GM21360 (cell line): ENCODE measurements around the gene SYT8.

Experiments used
- ATAC-seq: cut with Tn5 transposase; IDR thresholded peaks from one replicate; pipeline ENCODE4 v1.9.1; 2021; ENCODE audit warnings: mild to moderate bottlenecking, moderate library complexity; ENCODE audit not compliant: unreplicated experiment

The SYT8 gene

GRCh38 chr11:1844221-1845094 is 9.7 kb downstream of the SYT8 start:
- no peak for ATAC-seq

GRCh38 chr11:1845095-1845429 is 10.3 kb downstream of the SYT8 start:
- ATAC-seq, result no peak

- ATAC-seq, result no peak
Measured at GRCh38 chr11:1845561-1846452, 11.0 kb downstream of the SYT8 start.

- ATAC-seq, result no peak
Measured at GRCh38 chr11:1846453-1846932, 11.7 kb downstream of the SYT8 start.

- no peak for ATAC-seq
Measured at GRCh38 chr11:1847006-1847735, 12.4 kb downstream of the SYT8 start.

GRCh38 chr11:1847926-1848639 is 13.3 kb downstream of the SYT8 start:
- no peak for ATAC-seq

GRCh38 chr11:1848640-1849430 is 14.0 kb downstream of the SYT8 start:
- ATAC-seq, result no peak

- no peak for ATAC-seq
Measured at GRCh38 chr11:1851468-1852180, 16.8 kb downstream of the SYT8 start.

- no peak for ATAC-seq
Measured at GRCh38 chr11:1852271-1852876, 17.6 kb downstream of the SYT8 start.

GRCh38 chr11:1852877-1853276 is 18.1 kb downstream of the SYT8 start, which contains the start of gene LSP1:
LSP1 (plus strand) TSS chr11:1853084; CDS start chr11:1853145, 61 bp downstream.
- ATAC-seq, result peak; percentile 45

GRCh38 chr11:1853376-1854131 is 18.8 kb downstream of the SYT8 start:
- no peak for ATAC-seq

- peak; percentile 14 for ATAC-seq
Measured at GRCh38 chr11:1854132-1854948, 19.6 kb downstream of the SYT8 start.

GRCh38 chr11:1854949-1855885 is 20.4 kb downstream of the SYT8 start:
- peak; percentile 34 for ATAC-seq

GRCh38 chr11:1855886-1856265 is 21.1 kb downstream of the SYT8 start:
- no peak for ATAC-seq

GRCh38 chr11:1856306-1857005 is 21.7 kb downstream of the SYT8 start:
- no peak for ATAC-seq
